ENCODE results near the gene C1QL1. TPM values are rescaled to one million over a fixed set of nuclear protein-coding genes. Genes with fewer than 3 reads are reported as not detected.

The C1QL1 gene
- polyA plus RNA-seq, 1 donor = 14.3 TPM

GRCh38 chr17:44965481-44966234, 2.4 kb downstream of the C1QL1 start:
- no peak overlapping the region for H3K4me3 ChIP-seq (ENCODE audit: low read length)
- DNase-seq = no peak
- WGBS (ENCODE audit: insufficient coverage, low lambda C conversion rate) = 60% methylated on average over 4 of the region's 5 CpGs
- H3K36me3 ChIP-seq (ENCODE audit: control insufficient read depth, insufficient read depth, low read length) = no peaks in the 10 kb centered on the region
- no peak overlapping the region for H3K27ac ChIP-seq (ENCODE audit: low read length)
- peaks cover 71% of the 10 kb centered on the region for H3K27me3 ChIP-seq (ENCODE audit: control insufficient read depth, insufficient read depth, low read length)
- peaks cover 7% of the 10 kb centered on the region for H3K9me3 ChIP-seq (ENCODE audit: control insufficient read depth, low read depth, low read length)
- peaks cover 19% of the 10 kb centered on the region for H3K4me1 ChIP-seq (ENCODE audit: control insufficient read depth, insufficient read depth, low read length)

- Histone ChIP-seq H3K27me3 (ENCODE audit: control insufficient read depth, insufficient read depth, low read length) (peaks cover 56% of the 10 kb centered on the region), H3K27ac (ENCODE audit: low read length) (no peak overlapping the region), H3K9me3 (ENCODE audit: control insufficient read depth, low read depth, low read length) (peaks cover 6% of the 10 kb centered on the region), H3K4me1 (ENCODE audit: control insufficient read depth, insufficient read depth, low read length) (peaks cover 13% of the 10 kb centered on the region), H3K36me3 (ENCODE audit: control insufficient read depth, insufficient read depth, low read length) (no peaks in the 10 kb centered on the region), H3K4me3 (ENCODE audit: low read length) (no peak overlapping the region)
- no peak for DNase-seq
- WGBS (ENCODE audit: insufficient coverage, low lambda C conversion rate) = no CpG with 5 or more reads among the region's 7 CpGs
Observed at GRCh38 chr17:44961921-44962350, 6.2 kb downstream of the C1QL1 start.

GRCh38 chr17:44960691-44961090, 7.4 kb downstream of the C1QL1 start:
- Histone ChIP-seq H3K36me3 (ENCODE audit: control insufficient read depth, insufficient read depth, low read length) (no peaks in the 10 kb centered on the region), H3K4me1 (ENCODE audit: control insufficient read depth, insufficient read depth, low read length) (peaks cover 14% of the 10 kb centered on the region), H3K27ac (ENCODE audit: low read length) (no peak overlapping the region), H3K4me3 (ENCODE audit: low read length) (no peak overlapping the region), H3K27me3 (ENCODE audit: control insufficient read depth, insufficient read depth, low read length) (peaks cover 45% of the 10 kb centered on the region), H3K9me3 (ENCODE audit: control insufficient read depth, low read depth, low read length) (peaks cover 3% of the 10 kb centered on the region)
- WGBS (ENCODE audit: insufficient coverage, low lambda C conversion rate) = no CpG with 5 or more reads among the region's 2 CpGs
- DNase-seq = no peak

GRCh38 chr17:44959821-44960531, 8.1 kb downstream of the C1QL1 start:
- Histone ChIP-seq H3K9me3 (ENCODE audit: control insufficient read depth, low read depth, low read length) (peaks cover 3% of the 10 kb centered on the region), H3K36me3 (ENCODE audit: control insufficient read depth, insufficient read depth, low read length) (no peaks in the 10 kb centered on the region), H3K4me3 (ENCODE audit: low read length) (no peak overlapping the region), H3K27ac (ENCODE audit: low read length) (no peak overlapping the region), H3K27me3 (ENCODE audit: control insufficient read depth, insufficient read depth, low read length) (peaks cover 41% of the 10 kb centered on the region), H3K4me1 (ENCODE audit: control insufficient read depth, insufficient read depth, low read length) (peaks cover 14% of the 10 kb centered on the region)
- no CpG with 5 or more reads among the region's 56 CpGs for WGBS (ENCODE audit: insufficient coverage, low lambda C conversion rate)
- DNase-seq = peak in 1 of 2 donors; percentile 23

- Histone ChIP-seq H3K27ac (ENCODE audit: low read length) (no peak overlapping the region), H3K9me3 (ENCODE audit: control insufficient read depth, low read depth, low read length) (peaks cover 3% of the 10 kb centered on the region), H3K27me3 (ENCODE audit: control insufficient read depth, insufficient read depth, low read length) (peaks cover 27% of the 10 kb centered on the region), H3K36me3 (ENCODE audit: control insufficient read depth, insufficient read depth, low read length) (no peaks in the 10 kb centered on the region), H3K4me1 (ENCODE audit: control insufficient read depth, insufficient read depth, low read length) (peaks cover 14% of the 10 kb centered on the region), H3K4me3 (ENCODE audit: low read length) (no peak overlapping the region)
- 60% methylated on average over 2 of the region's 8 CpGs for WGBS (ENCODE audit: insufficient coverage, low lambda C conversion rate)
- DNase-seq = peak in 1 of 2 donors; percentile 36
Observed at GRCh38 chr17:44956998-44957981, 10.8 kb downstream of the C1QL1 start.

GRCh38 chr17:44955674-44956425, 12.3 kb downstream of the C1QL1 start:
- no peaks in the 10 kb centered on the region for H3K36me3 ChIP-seq (ENCODE audit: control insufficient read depth, insufficient read depth, low read length)
- no CpG with 5 or more reads among the region's 8 CpGs for WGBS (ENCODE audit: insufficient coverage, low lambda C conversion rate)
- peaks cover 14% of the 10 kb centered on the region for H3K4me1 ChIP-seq (ENCODE audit: control insufficient read depth, insufficient read depth, low read length)
- no peak overlapping the region for H3K27ac ChIP-seq (ENCODE audit: low read length)
- H3K9me3 ChIP-seq (ENCODE audit: control insufficient read depth, low read depth, low read length) = peaks cover 3% of the 10 kb centered on the region
- peaks cover 20% of the 10 kb centered on the region for H3K27me3 ChIP-seq (ENCODE audit: control insufficient read depth, insufficient read depth, low read length)
- DNase-seq = no peak
- H3K4me3 ChIP-seq (ENCODE audit: low read length) = no peak overlapping the region

- no CpG with 5 or more reads among the region's 6 CpGs for WGBS (ENCODE audit: insufficient coverage, low lambda C conversion rate)
Observed at GRCh38 chr17:44952946-44953475, 15.1 kb downstream of the C1QL1 start.

GRCh38 chr17:44948315-44948795, 19.7 kb downstream of the C1QL1 start:
- peak in 1 of 2 donors; percentile 18 for DNase-seq
- peak overlapping the region; percentile 75 for H3K4me3 ChIP-seq (ENCODE audit: low read length)
- peaks cover 3% of the 10 kb centered on the region for H3K27me3 ChIP-seq (ENCODE audit: control insufficient read depth, insufficient read depth, low read length)
- H3K36me3 ChIP-seq (ENCODE audit: control insufficient read depth, insufficient read depth, low read length) = no peaks in the 10 kb centered on the region
- H3K4me1 ChIP-seq (ENCODE audit: control insufficient read depth, insufficient read depth, low read length) = peaks cover 5% of the 10 kb centered on the region
- no CpG with 5 or more reads among the region's 7 CpGs for WGBS (ENCODE audit: insufficient coverage, low lambda C conversion rate)
- H3K27ac ChIP-seq (ENCODE audit: low read length) = no peak overlapping the region
- H3K9me3 ChIP-seq (ENCODE audit: control insufficient read depth, low read depth, low read length) = no peaks in the 10 kb centered on the region

More at GRCh38 chr17:44952946-44953475, 15.1 kb downstream of the C1QL1 start:
- Histone ChIP-seq H3K27ac (ENCODE audit: low read length) (no peak overlapping the region), H3K4me1 (ENCODE audit: control insufficient read depth, insufficient read depth, low read length) (peaks cover 10% of the 10 kb centered on the region), H3K9me3 (ENCODE audit: control insufficient read depth, low read depth, low read length) (no peaks in the 10 kb centered on the region), H3K27me3 (ENCODE audit: control insufficient read depth, insufficient read depth, low read length) (peaks cover 4% of the 10 kb centered on the region), H3K36me3 (ENCODE audit: control insufficient read depth, insufficient read depth, low read length) (no peaks in the 10 kb centered on the region), H3K4me3 (ENCODE audit: low read length) (no peak overlapping the region)
- no peak for DNase-seq

- DNase-seq = peak; percentile 91
- WGBS (ENCODE audit: insufficient coverage, low lambda C conversion rate) = no CpG with 5 or more reads among the region's 62 CpGs
Observed at GRCh38 chr17:44947461-44948314, 20.4 kb downstream of the C1QL1 start, which contains the start of gene KIF18B. Gene KIF18B (minus strand): TSS chr17:44947773. CDS start chr17:44936344, 11,429 bp downstream.

More at GRCh38 chr17:44947461-44948314, 20.4 kb downstream of the C1QL1 start, which contains the start of gene KIF18B:
- Histone ChIP-seq H3K4me3 (ENCODE audit: low read length) (peak within 1 kb of the TSS; percentile 75), H3K27me3 (ENCODE audit: control insufficient read depth, insufficient read depth, low read length) (no peaks in the 10 kb centered on the region), H3K4me1 (ENCODE audit: control insufficient read depth, insufficient read depth, low read length) (peaks cover 5% of the 10 kb centered on the region), H3K27ac (ENCODE audit: low read length) (peak within 1 kb of the TSS; percentile 34), H3K9me3 (ENCODE audit: control insufficient read depth, low read depth, low read length) (no peaks in the 10 kb centered on the region), H3K36me3 (ENCODE audit: control insufficient read depth, insufficient read depth, low read length) (no peaks in the 10 kb centered on the region)

Measured in large intestine (tissue), 3 donors.